Keratinocyte (primary cell): Measurements from ENCODE around the gene MAPK14. TPM values are rescaled to one million over a fixed set of nuclear protein-coding genes. Genes with fewer than 3 reads are reported as not detected.

Source experiments
- DNase-seq: peaks from one replicate; pipeline ENCODE4 v3.0.0-alpha.2; 2011; ENCODE audit warnings: low read depth, missing footprints, low spot score
- FAIRE-seq: peaks from 2 replicates; lab custom pipeline; 2011; peaks lifted over from hg19 to GRCh38; lab: Jason Lieb, UNC
- H2AFZ ChIP-seq: 2 replicates; pipeline ENCODE4 v1.6.0; 2012; ENCODE audit warnings: low read length, control low read depth, inconsistent platforms; ENCODE audit not compliant: control insufficient read depth
- H3K27ac ChIP-seq: 2 replicates; pipeline ENCODE4 v1.5.1; 2011; ENCODE audit warnings: low read length; ENCODE audit not compliant: control insufficient read depth, insufficient read depth
- H3K27me3 ChIP-seq: 3 replicates; pipeline ENCODE4 v1.6.0; 2011; ENCODE audit warnings: low read length; ENCODE audit not compliant: control insufficient read depth, insufficient read depth; ENCODE audit errors: extremely low read depth
- H3K36me3 ChIP-seq, 2 experiments: 2 replicates in 1 of 2; 3 replicates in 1 of 2; pipeline ENCODE4 v1.5.1; 2011; ENCODE audit warnings: low read length in 2 of 2, mild to moderate bottlenecking in 1 of 2; ENCODE audit not compliant: control insufficient read depth in 2 of 2, insufficient read depth in 2 of 2; ENCODE audit errors: extremely low read depth in 1 of 2
- H3K4me1 ChIP-seq: 3 replicates; pipeline ENCODE4 v1.5.1; 2011; ENCODE audit warnings: low read length; ENCODE audit not compliant: control insufficient read depth, insufficient read depth; ENCODE audit errors: extremely low read depth
- H3K4me2 ChIP-seq: 3 replicates; pipeline ENCODE4 v1.6.0; 2011; ENCODE audit warnings: low read depth, low read length; ENCODE audit not compliant: control insufficient read depth, insufficient read depth; ENCODE audit errors: extremely low read depth
- H3K4me3 ChIP-seq, 3 experiments: fragments of 200-600 bp in 1 of 3; sonication (generic) in 1 of 3; 2 replicates in 2 of 3; 3 replicates in 1 of 3; pipeline ENCODE4 v1.5.1; 2011 to 2016; ENCODE audit warnings: low read length in 3 of 3, mild to moderate bottlenecking in 3 of 3, control low read depth in 2 of 3, inconsistent platforms in 1 of 3, low read depth in 1 of 3, mixed read lengths in 1 of 3, mixed run types in 1 of 3, moderate library complexity in 1 of 3; ENCODE audit not compliant: control insufficient read depth in 2 of 3, insufficient read depth in 2 of 3; ENCODE audit errors: extremely low read depth in 1 of 3
- H3K79me2 ChIP-seq: 2 replicates; pipeline ENCODE4 v1.6.0; 2012; ENCODE audit warnings: low read length; ENCODE audit not compliant: control insufficient read depth, insufficient read depth
- H3K9ac ChIP-seq: 3 replicates; pipeline ENCODE4 v1.6.0; 2011; ENCODE audit warnings: low read length; ENCODE audit not compliant: control insufficient read depth, insufficient read depth; ENCODE audit errors: extremely low read depth
- H3K9me1 ChIP-seq: 3 replicates; pipeline ENCODE4 v1.6.0; 2011; ENCODE audit warnings: low read length; ENCODE audit not compliant: control insufficient read depth, insufficient read depth; ENCODE audit errors: extremely low read depth
- H3K9me3 ChIP-seq: 2 replicates; pipeline ENCODE4 v1.5.1; 2012; ENCODE audit warnings: low read depth, low read length; ENCODE audit not compliant: control insufficient read depth
- H4K20me1 ChIP-seq: 3 replicates; pipeline ENCODE4 v1.6.0; 2011; ENCODE audit warnings: low read length; ENCODE audit not compliant: control insufficient read depth, insufficient read depth; ENCODE audit errors: extremely low read depth
- EZH2 ChIP-seq: IDR thresholded peaks from one replicate; pipeline ENCODE4 v1.6.1; 2012; ENCODE audit warnings: inconsistent platforms, mild to moderate bottlenecking, low read length, moderate library complexity
- dilution Hi-C: fragments of 300-500 bp; cut with MboI; formaldehyde crosslinking; loops from one replicate; pipeline ENCODE4 v1.7.0; 2020; ENCODE audit warnings: low sequenced_read_pairs; ENCODE audit not compliant: extremely low pct_ligation_motif_present
- polyA plus RNA-seq, 5 experiments: library from polyadenylated mRNA; depleted of rRNA in 3 of 5; stranded (reverse) in 3 of 5; stranded (forward) in 1 of 5; unstranded in 1 of 5; fragments of >200 nt; gene quantifications; 1 replicate in 1 of 5; 2 replicates in 3 of 5; 3 replicates in 1 of 5; pipeline versions ENCODE4 v1.2.1 to v1.2.3, GENCODE V29; 2011 to 2012; ENCODE audit warnings: missing spikeins in 2 of 5, low read depth in 1 of 5, low replicate concordance in 1 of 5
- TF ChIP-seq, protein P1 (sequence below), 3 experiments: IDR thresholded peaks in 1 of 3; conservative IDR thresholded peaks in 1 of 3; optimal IDR thresholded peaks in 1 of 3; 2 replicates in 2 of 3; 3 replicates in 1 of 3; pipeline versions ENCODE3 to v1.5.1; 2011; ENCODE audit warnings: low read length in 3 of 3, mild to moderate bottlenecking in 3 of 3, moderate library complexity in 2 of 3, control low read depth in 1 of 3, inconsistent platforms in 1 of 3; ENCODE audit not compliant: insufficient read depth in 2 of 3; ENCODE audit errors: extremely low read depth in 1 of 3

The MAPK14 gene
- polyA plus RNA-seq, 1 donor (not counting 4 experiments of a cell fraction or from before 2014, with no cell fraction given) = 52.4 TPM

DNA sequence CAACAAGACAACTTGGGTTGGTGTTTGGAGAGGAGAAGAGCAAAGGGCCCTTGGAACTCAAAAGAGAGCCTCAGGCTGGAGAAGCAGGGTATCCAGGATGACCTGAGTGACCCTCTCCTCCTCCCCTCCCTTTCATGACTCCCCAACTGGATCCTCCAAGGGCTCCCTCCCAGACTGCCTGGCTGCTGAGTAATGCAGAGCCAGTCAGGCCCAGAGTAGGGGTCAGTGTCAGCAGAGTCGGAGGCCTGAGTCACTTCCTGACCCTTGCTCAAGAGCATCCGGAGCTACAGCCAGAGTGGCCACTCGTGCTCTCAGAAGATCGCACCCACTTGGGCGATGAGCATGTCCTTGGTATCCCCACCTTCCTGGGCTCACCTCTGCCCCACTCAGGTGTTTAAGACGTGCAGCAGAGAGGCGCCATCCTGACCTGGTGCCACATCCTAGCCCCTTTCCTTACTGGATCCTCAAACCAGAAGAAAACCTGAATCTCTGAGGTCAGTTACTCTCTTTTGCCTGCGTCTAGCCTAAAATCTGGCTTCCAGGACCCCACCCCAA lies 99.9 kb downstream of the MAPK14 start:
- no peak for TF ChIP-seq EZH2
- TF ChIP-seq, protein P1, sequence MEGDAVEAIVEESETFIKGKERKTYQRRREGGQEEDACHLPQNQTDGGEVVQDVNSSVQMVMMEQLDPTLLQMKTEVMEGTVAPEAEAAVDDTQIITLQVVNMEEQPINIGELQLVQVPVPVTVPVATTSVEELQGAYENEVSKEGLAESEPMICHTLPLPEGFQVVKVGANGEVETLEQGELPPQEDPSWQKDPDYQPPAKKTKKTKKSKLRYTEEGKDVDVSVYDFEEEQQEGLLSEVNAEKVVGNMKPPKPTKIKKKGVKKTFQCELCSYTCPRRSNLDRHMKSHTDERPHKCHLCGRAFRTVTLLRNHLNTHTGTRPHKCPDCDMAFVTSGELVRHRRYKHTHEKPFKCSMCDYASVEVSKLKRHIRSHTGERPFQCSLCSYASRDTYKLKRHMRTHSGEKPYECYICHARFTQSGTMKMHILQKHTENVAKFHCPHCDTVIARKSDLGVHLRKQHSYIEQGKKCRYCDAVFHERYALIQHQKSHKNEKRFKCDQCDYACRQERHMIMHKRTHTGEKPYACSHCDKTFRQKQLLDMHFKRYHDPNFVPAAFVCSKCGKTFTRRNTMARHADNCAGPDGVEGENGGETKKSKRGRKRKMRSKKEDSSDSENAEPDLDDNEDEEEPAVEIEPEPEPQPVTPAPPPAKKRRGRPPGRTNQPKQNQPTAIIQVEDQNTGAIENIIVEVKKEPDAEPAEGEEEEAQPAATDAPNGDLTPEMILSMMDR (optimal IDR thresholded peaks at IDR 0.05 in 1 of 3, IDR thresholded peaks at IDR 0.05 in 1 of 3, conservative IDR thresholded peaks at IDR 0.05 in 1 of 3; ENCODE audit: extremely low read depth in 1 of 3, insufficient read depth in 2 of 3, low read length in 3 of 3) = no peak
- Histone ChIP-seq H3K9ac (no peak overlapping the region), H3K27ac (no peak overlapping the region), H3K9me3 (no peaks in the 10 kb centered on the region), H3K79me2 (peaks cover 2% of the 10 kb centered on the region), H3K4me2 (no peak overlapping the region), H3K27me3 (no peaks in the 10 kb centered on the region), H2AFZ (no peak overlapping the region), H4K20me1 (no peaks in the 10 kb centered on the region), H3K9me1 (no peaks in the 10 kb centered on the region), H3K4me1 (peaks cover 23% of the 10 kb centered on the region), H3K36me3 (peaks cover 0 to 1% of the 10 kb centered on the region in 2 experiments), H3K4me3 (no peak overlapping the region)
- no peak for FAIRE-seq
- DNase-seq = no peak
- dilution Hi-C loops = no loop called here

DNA sequence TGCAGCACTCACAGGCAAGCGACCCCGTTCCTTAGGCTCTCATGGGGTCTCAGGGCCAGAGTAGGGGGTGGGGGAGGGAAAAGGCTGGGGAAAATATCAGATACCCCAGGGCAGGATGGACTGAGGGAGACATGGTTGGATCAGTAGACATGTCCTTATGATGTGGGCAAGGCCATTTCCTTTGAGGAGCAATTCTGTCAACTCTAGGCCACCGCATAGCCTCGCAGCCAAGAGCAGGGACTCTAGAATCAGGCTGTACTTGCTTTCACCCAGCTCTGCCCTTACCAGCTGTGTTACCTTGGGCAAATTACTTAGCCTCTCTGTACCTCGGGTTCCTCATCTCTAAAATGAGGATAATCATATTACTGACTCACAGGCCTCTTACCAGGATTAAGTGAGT lies 100.5 kb downstream of the MAPK14 start:
- H4K20me1 ChIP-seq = no peaks in the 10 kb centered on the region
- no peak overlapping the region for H3K9ac ChIP-seq
- FAIRE-seq = no peak
- H3K9me3 ChIP-seq = no peaks in the 10 kb centered on the region
- peaks cover 0 to 3% of the 10 kb centered on the region in 2 experiments for H3K36me3 ChIP-seq
- DNase-seq = no peak
- no peak overlapping the region for H3K27ac ChIP-seq
- peaks cover 25% of the 10 kb centered on the region for H3K4me1 ChIP-seq
- H2AFZ ChIP-seq = no peak overlapping the region
- peaks cover 2% of the 10 kb centered on the region for H3K79me2 ChIP-seq
- H3K4me3 ChIP-seq = no peak overlapping the region
- no peak overlapping the region for H3K4me2 ChIP-seq
- H3K9me1 ChIP-seq = no peaks in the 10 kb centered on the region
- dilution Hi-C loops = no loop called here
- TF ChIP-seq EZH2 = no peak
- TF ChIP-seq, protein P1 (optimal IDR thresholded peaks at IDR 0.05 in 1 of 3, IDR thresholded peaks at IDR 0.05 in 1 of 3, conservative IDR thresholded peaks at IDR 0.05 in 1 of 3; ENCODE audit: extremely low read depth in 1 of 3, insufficient read depth in 2 of 3, low read length in 3 of 3) = no peak
- no peaks in the 10 kb centered on the region for H3K27me3 ChIP-seq
